Pons (tissue), 1 donor: ENCODE results near the gene HAUS3.

Source experiments
- DNase-seq: peaks from one replicate; pipeline ENCODE4 v3.0.0-alpha.2; 2016; ENCODE audit warnings: low spot score

Gene HAUS3

GRCh38 chr4:2263926-2264321, 22.0 kb upstream of the HAUS3 start:
- DNase-seq = no peak

- DNase-seq = no peak
These were observed 21.0 kb upstream of the HAUS3 start for GRCh38 chr4:2262944-2263250.

GRCh38 chr4:2262145-2262943, 20.4 kb upstream of the HAUS3 start:
- peak; percentile 99 for DNase-seq

- DNase-seq = no peak
These were observed 19.9 kb upstream of the HAUS3 start, which contains the start of gene MXD4 for GRCh38 chr4:2261853-2262144. MXD4 (minus strand) TSS chr4:2262109; CDS start chr4:2261980, 129 bp downstream.

GRCh38 chr4:2261110-2261852, 19.4 kb upstream of the HAUS3 start:
- no peak for DNase-seq

- no peak for DNase-seq
These were observed 18.6 kb upstream of the HAUS3 start for GRCh38 chr4:2260344-2261109.

- no peak for DNase-seq
These were observed 17.8 kb upstream of the HAUS3 start for GRCh38 chr4:2259541-2260343.

GRCh38 chr4:2259036-2259540, 17.2 kb upstream of the HAUS3 start:
- DNase-seq = no peak

GRCh38 chr4:2258091-2259035, 16.4 kb upstream of the HAUS3 start:
- DNase-seq = no peak

- no peak for DNase-seq
These were observed 15.6 kb upstream of the HAUS3 start for GRCh38 chr4:2257361-2258081.

GRCh38 chr4:2256781-2257191, 14.9 kb upstream of the HAUS3 start:
- DNase-seq = no peak

- no peak for DNase-seq
These were observed 14.3 kb upstream of the HAUS3 start for GRCh38 chr4:2256156-2256731.

GRCh38 chr4:2255501-2256155, 13.7 kb upstream of the HAUS3 start:
- no peak for DNase-seq

- DNase-seq = no peak
These were observed 13.0 kb upstream of the HAUS3 start for GRCh38 chr4:2254665-2255500.

GRCh38 chr4:2253160-2254084, 11.5 kb upstream of the HAUS3 start:
- no peak for DNase-seq

- no peak for DNase-seq
These were observed 10.7 kb upstream of the HAUS3 start for GRCh38 chr4:2252530-2253091.
